Endothelial cell of hepatic sinusoid (primary cell): ENCODE measurements around the gene FBXO36.
"Not testable (repeated sequence)": the region's sequence is repeated elsewhere in the genome, so short reads cannot be mapped to it uniquely, and the experiment has no call there.

Source experiments
- in situ Hi-C: cut with HindIII; loops from 2 replicates; pipeline ENCODE4 v1.10.0; 2017; ENCODE audit warnings: low sequenced_read_pairs

Gene FBXO36

DNA sequence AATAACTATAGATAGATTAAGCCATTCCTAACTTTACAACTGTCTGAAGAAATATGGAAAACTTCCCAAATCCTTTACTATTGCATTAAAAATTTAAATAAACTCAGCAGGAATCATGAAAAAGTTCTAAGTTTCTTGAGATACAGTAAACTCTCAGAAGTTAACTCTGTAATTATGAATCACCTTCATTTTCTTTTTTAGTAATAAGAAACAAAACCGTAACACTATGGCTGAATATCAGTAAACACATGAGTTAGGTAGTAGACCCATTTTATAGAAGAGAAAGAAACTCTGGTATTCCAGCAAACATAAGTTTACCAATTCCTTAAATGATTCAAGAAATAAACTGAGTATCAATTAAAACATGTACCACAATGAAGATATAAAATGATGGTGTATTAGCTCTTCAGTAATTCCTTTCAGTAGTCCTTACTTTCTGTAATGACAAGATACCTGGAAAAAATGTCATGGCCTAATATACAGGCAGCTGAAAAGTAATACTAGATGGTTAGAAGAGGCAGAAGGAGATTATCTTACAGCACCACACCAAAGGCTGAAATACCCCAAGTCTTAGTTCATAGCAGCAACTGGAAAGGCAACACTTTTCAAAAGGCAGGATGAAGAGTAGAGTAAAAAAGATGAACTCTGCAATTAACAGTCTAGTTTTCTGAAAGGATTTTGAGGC lies 12.0 kb upstream of the FBXO36 start:
- in situ Hi-C loops: no loop called here

DNA sequence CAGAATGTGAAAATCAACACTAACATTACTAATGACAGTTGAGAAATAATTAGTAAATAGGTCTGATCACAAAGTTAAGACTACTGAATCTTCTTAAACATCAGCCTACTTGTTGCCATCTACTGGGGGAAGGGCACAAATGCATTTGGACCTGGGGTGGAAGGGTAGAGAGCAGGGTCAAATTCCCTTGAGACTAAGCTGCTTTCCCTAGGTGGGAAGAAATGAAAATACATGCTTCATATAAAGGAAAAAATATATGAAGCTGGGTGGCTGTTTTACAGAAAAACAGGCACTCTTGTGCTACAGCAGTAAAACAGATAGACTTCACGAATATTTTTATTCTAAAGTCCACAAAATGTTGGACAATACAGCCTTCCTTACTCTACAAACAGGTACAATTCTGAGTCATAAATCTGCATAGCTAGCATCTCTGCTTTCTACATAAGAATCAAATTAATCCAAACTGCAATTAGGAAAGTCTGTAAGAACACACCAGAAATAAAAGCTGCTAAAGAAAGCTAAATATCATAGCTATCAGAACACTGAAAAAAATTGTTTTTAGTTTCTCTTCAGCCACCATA lies 11.4 kb upstream of the FBXO36 start:
- in situ Hi-C loops: no loop called here

DNA sequence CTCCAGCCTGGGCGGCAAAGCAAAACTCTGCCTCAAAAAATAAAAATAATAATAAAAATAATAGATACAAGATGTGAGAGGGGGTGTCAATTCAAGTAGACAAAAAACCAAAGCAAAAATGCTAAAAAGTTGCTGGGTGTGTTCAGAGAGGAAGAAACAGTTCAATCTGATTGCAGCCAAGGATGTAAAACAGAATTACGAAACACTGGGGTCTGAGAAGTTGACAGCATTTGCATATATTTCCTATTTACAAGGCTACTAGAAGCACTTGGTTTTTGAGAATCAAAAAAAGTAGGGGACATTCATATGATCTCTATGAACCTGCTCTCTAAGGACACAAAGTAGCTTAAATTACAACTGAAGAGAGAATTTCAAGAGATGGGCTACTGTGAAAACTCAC lies 8.1 kb upstream of the FBXO36 start:
- in situ Hi-C loops: no loop called here

DNA sequence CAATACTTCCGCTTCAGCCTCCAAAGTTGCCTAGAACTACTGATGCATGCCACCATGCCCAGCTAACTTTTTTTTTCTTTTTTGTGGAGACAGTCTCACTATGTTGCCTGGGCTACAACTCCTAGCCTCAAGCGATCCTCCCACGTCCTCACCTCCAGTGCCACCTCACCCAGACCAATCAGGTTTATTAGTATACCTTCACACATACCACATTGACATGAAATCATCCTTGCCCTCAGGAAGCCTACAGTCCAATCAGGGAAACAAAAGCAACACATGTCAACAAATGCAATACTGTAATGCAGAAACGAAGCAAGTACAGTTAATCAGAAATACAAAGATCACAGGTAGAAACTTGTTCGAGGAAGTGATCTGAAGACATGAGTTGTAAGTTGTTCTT lies 4.5 kb upstream of the FBXO36 start:
- in situ Hi-C loops: loop anchor here (5.0 kb wide), 1 partner anchor 50 kb away; no protein-coding TSS in a partner anchor

DNA sequence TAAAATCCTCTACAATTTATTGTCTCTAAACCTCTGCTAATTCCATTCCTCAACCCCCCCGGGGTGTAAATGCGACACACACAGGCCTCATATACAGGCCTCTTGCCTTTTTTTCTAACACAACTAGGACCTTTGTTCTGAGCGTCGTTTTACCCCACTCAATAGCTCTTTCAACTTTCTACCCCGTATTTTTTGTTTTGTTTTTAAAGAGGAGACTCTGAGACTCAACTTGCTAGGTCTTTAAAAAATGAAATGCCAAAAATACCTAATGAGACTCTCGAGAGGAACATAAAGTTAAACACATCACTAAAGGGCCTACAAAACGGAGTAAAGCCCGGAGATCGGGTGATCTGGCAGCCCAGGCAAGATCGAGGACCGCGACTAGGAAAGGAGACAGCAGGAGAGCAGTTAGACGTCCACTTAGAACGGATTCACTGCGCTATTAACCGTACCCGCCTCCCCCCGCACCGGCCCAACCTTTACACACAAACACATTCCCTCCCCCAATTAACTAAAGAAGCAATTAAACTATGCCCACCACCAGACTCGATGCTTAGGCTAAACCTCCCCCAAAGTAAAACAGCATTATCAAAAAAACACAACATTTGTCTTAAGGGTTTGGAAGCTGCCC lies 2.2 kb upstream of the FBXO36 start:
- in situ Hi-C loops: no loop called here

DNA sequence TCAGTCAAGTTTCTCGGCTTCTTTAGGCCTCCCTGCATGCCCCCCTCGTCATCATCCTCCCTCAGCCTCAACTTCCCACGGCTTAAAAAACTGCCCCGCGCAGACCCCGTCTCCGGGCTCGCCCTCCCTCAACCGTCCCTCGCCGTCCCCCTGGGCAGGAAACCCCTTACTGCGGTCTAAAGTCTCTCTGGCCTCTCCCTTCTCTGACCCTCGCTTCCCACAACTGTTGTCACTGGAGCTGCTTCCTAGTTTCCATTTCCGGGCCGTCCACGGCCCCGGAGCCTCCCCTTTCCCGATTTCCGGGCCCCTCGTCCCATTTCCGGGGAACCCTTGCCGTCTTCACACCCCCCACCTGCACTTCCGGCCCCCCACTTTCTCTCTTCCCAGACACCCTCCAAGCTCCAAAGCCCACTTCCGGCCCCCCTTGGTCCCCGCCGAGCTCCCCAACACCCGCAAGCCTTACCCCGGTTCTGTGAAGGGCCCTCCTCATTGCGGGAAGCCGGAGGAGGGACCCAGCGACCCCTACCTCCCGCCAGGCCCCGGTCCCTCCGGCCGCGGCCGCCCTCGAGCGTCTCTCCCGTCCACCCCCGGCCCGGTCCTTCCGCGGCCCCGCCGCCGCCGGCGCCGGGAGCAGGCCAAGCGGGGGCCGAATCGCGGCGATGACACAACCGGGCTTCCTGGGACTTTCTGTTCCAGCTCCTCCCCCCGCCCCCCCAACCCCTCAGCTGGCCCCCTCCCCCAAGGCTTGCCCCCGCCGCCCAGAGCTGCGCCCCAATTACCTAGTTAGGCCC lies 1.0 kb upstream of the FBXO36 start:
- in situ Hi-C loops: no loop called here

DNA sequence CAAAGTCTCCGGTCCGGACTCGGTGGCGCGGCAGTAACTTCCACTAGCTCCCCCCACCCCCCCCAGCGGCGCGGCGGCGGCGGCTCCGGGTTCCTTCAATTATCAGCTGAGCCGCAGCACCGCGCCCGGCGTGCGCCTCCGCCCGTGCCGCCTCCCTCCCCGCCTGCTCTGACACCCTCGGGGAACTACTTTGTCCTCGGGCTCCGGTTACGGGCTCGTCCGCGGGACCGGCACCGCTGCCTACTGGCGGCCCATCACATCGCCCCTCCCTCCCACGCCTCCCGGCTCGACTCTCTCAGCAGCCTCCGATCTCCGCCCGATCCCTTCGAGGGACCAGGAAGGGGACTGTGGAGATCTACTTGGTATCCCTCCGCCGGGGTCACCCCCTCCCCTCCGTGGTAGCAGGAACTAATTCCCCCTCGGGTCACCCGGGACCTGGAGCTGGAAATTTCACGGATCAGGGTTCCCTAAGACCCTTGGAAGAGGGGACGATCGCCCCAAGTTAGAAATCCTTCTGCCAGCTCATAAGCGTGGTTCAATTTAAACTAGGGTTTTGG lies 333 bp upstream of the FBXO36 start, which contains the start of gene TRIP12:
TRIP12 (minus strand) TSS at position 118 of the 557 bp plus-strand sequence. CDS start 41,930 bp downstream, outside the sequence.
- in situ Hi-C loops: no loop called here

DNA sequence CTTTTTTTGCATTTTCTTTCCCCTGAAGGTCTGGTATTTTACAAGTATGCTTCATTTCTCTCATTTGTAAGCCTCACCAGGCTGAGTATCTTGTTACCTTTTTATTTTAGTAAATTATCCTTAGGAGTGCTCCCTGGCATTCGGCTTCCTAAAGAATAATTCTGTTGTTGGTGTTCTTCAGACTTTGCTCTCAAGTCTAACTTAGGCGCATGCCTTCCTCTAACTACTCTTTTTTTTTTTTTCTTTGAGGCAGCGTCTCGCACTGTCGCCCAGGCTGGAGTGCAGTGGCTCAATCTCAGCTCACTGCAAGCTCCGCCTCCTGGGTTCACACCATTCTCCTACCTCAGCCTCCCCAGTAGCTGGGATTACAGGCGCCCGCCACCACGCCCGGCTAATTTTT lies 2.2 kb downstream of the FBXO36 start:
- in situ Hi-C loops: not testable (repeated sequence)

DNA sequence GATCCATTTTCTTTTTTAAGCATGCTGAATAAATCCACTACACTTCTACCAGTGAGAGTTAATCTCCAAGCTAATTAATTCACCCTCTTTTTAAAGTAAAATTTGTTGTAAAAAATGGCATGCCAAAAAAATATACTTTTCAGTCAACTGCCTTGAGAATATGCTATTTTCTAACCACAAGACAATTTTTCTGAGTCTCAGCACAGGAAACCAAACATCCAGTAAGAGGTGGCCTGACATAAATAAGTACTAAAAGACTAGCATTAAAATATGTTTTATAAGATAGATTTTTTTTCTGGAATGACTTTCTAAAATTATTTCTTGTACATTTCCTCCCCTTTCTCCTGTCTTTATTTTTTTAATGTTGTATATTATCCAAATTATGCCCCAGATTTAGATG lies 2.9 kb downstream of the FBXO36 start:
- in situ Hi-C loops: no loop called here

DNA sequence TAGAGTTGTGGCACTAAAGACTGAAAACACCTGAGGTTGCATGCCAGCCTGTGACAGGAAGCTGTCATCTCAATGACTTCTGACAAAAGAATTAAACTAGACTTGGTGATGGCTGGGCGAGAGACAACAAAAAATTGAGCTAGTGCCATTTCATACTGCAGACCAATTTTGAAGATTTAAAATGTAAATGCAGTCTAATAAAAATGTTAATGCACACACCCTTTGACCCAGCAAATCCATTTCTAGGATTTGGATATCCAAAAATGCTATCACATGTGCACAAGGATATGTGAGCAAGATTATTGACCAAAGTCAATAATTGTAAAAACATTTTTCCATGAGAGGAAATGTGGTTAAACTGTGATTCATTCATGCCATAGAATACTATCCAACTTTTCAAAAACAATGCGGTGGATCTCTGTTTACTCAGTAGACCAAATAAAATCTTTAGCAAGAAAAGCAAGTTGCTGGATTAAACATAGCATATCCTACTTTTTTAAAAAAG lies 5.6 kb downstream of the FBXO36 start:
- in situ Hi-C loops: no loop called here

DNA sequence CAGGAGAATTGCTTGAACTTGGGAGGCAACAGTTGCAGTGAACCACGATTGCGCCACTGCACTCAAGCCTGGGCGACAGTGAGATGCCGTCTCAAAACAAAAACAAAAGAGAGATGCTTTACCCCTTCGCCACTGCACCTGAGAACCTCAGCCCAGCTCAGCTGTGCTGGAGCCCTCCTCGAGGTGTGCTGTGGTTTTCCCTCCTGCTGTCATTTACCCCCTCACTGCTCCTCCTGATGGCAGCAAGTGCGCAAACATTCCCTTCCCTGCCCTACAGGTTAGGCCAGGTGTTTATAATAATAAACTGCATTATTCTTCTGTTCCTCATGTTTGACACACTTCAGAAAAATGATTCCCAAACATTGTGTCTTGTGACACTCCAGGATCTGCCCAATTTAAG lies 8.4 kb downstream of the FBXO36 start:
- in situ Hi-C loops: no loop called here

DNA sequence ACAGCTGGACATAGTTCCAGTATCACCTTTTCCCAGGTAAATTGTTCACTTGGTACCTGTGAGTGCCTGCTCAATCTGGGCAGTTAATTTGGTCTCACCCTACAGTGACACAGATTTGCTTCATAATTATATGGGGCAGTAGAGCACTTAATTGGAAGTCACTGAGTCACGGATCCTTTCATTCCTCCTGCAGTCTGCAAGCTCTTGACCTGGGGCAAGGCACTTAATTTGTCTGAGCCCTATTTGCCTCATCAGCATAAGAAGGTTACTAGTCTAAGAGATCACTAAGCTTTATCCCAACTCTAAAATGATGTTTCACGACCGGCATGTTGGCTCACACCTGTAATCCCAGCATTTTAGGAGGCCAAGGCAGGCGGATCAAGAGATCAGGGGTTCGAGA lies 8.9 kb downstream of the FBXO36 start:
- in situ Hi-C loops: no loop called here

DNA sequence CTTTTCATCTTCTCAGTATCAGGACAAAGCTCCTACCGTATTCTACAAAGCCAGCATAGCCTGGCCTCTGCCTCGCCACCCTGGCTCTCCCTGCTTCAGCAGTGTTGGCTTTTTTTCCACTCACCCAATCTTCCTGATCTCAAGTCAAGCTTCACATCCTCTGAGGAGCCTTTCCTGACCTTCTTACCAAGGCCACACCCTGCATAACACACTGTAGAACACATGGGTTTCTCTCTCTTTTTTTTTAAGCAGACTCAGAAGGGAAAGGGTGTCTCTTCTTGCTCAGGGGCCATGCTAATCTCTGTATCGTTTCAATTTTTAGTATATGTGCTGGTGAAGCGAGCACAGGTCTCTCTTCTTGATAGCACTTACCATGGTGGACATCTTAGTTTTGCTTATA lies 15.2 kb downstream of the FBXO36 start:
- in situ Hi-C loops: no loop called here

DNA sequence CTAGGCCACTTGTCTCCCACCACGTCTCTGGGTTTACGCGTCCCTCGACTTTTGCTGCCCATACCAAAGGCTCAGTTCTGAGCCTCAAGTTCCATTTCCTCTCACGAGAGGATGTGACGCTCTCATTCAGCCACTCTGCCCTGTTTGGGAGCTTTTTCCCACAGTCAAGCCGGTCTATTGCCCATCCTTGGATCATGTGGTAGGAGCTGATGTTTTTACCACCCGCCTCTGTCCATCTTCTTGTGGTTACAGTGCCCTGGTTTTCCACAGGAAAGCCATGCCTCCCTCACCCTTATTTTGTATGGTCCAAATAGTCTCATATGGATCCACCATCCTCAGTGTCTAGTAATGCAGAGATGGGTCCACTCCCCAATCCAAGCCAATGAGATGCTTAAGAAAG lies 20.4 kb downstream of the FBXO36 start:
- in situ Hi-C loops: no loop called here

DNA sequence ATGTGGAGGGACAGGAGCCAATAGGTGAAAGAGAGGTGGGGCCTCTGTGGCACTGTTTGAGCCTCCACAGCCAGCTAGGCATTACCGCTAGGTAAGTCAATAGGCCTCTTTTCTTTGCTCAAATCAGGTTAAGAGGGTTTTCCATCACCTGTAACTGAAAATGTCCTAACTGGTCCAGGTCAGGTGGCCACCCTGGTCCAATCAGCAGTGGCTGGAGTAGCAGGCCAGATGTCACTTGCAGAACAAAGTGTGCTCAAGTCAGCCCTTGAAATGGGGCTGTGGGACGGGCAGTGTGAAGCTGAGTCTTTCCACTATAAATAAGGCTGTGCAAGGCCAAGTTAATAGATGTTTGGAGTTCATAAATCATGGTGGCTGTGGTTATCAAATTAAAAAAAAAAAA lies 20.9 kb downstream of the FBXO36 start:
- in situ Hi-C loops: no loop called here

DNA sequence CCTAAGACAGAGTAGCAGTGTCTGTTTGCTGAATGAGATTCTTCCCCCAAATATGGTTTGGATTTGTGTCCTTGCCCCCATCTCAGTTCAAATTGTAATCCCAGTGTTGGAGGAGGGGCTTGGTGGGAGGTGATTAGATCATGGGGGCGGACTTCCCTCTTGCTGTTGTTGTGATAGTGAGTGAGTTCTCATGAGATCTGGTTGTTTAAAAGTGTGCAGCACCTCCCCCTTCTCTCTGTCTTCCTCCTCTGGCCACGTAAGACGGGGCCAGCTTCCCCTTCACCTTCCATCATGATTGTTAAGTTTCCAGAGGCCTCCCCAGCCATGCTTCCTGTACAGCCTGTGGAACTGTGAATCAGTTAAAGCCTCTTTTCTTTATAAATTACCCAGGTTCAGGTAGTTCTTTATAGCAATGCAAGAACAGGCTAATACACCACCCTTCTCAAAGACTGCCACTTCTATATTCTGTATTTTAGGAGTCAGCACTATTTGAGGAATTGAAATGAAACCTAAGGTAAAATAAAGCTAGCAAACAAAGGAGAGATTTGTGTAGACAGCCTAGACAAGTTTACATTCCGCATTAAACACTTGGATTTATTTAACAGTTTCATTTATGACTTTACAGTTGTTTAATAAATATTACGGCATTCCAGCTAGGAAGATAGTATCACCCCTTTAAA lies 21.6 kb downstream of the FBXO36 start:
- in situ Hi-C loops: no loop called here

DNA sequence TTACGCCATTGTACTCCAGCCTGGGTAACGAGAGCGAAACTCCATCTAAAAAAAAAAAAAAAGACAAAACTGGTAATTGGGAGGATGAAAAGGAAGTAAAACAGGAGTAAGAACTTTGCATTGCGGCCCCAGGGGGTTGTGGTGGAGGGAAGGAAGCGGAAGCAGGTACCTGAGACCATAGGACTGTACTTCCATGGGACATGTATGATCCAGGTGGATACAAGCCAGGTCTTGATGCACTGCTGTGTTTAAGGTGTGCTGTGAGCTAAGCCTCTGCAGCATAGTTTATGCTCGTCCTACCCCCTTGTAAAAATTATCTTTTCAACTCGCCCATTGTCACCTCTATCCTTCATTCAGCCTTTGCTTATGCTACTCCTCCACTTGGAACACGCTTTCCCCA lies 23.7 kb downstream of the FBXO36 start:
- in situ Hi-C loops: no loop called here

DNA sequence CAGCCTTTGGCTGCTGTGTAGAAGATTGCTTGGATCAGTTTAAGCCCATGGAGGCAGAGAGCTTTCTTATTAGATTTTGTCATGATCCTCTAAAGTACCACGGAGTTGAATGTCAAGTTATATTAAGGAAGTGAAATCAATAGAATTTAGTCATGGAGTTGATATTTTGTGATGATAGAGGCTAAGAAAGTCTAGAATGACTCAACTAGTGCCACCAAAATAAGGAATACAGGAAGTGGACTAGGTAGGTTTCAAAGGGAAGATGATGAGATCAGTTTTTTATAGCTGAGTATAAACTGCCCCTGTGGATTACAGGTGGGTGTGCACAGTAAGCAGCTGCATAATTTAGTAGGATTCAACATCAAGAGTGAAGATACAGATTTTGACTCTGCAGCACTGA lies 25.2 kb downstream of the FBXO36 start:
- in situ Hi-C loops: no loop called here

DNA sequence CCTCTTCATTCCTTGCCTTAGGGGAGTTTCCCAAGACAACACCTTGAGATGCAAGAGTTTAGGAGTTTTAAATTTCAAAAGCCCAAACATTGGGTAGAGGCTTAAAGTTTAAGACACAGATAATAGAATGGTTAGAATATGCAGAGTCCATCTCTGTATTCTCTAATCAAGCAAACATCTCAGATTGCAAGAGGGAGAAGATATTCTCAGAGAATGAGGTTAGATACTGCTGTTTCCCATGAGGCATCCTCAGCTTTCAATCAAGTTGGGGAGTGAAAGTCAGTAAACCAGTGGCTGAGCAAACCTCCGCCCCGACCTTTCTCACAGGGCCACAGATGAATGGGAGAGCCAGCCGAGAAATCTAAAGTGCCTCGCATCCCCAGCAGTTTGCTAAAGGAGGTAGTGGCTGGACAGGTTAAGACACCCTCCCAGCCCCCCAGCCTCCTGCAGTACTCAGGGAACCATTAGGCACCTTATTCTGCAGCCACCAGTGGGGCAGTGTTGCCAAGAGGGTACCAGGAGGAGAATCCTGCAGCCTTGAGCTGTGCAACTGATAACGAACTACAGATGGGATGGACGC lies 30.0 kb downstream of the FBXO36 start:
- in situ Hi-C loops: no loop called here

DNA sequence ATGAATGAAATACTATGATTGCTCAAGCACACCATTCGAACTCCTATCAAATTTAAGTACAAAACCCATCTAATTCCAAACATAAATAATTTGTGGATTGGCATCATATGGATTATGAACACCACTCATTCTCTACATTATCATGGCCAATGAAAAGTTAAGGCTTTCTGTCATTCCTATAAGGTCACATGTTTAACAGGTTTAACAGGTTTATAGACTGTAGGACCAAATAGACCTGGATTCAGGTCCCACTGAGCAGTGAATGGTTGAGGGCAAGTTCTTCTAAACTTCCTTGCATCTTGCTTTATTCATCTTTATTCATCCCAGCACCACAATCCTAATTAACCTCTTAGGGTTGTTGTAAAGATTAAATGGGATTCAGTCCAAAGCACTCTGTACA lies 33.4 kb downstream of the FBXO36 start:
- in situ Hi-C loops: no loop called here
